GM10847 (cell line): Measurements from ENCODE around the gene UBASH3B.

Source experiments
- POLR2A ChIP-seq: IDR thresholded peaks from 2 replicates; pipeline ENCODE4 v1.6.1; 2011; ENCODE audit not compliant: insufficient read length; ENCODE audit errors: extremely low read depth

The UBASH3B gene

GRCh38 chr11:122745111-122745510 is 89.6 kb downstream of the UBASH3B start:
- no peak for TF ChIP-seq POLR2A

- no peak for TF ChIP-seq POLR2A
These were observed 90.5 kb downstream of the UBASH3B start for GRCh38 chr11:122746050-122746478.

- TF ChIP-seq POLR2A = no peak
These were observed 91.2 kb downstream of the UBASH3B start for GRCh38 chr11:122746611-122747244.

- TF ChIP-seq POLR2A = no peak
These were observed 91.8 kb downstream of the UBASH3B start for GRCh38 chr11:122747351-122747781.

- no peak for TF ChIP-seq POLR2A
These were observed 93.6 kb downstream of the UBASH3B start for GRCh38 chr11:122749005-122749687.

- no peak for TF ChIP-seq POLR2A
These were observed 94.5 kb downstream of the UBASH3B start for GRCh38 chr11:122750049-122750448.

- no peak for TF ChIP-seq POLR2A
These were observed 96.0 kb downstream of the UBASH3B start for GRCh38 chr11:122751292-122752070.

GRCh38 chr11:122754028-122754427 is 98.5 kb downstream of the UBASH3B start:
- TF ChIP-seq POLR2A = no peak

- TF ChIP-seq POLR2A = no peak
These were observed 99.2 kb downstream of the UBASH3B start for GRCh38 chr11:122754553-122755322.

- TF ChIP-seq POLR2A = no peak
These were observed 99.9 kb downstream of the UBASH3B start for GRCh38 chr11:122755409-122755808.

GRCh38 chr11:122755941-122756340 is 100.4 kb downstream of the UBASH3B start:
- no peak for TF ChIP-seq POLR2A

GRCh38 chr11:122756417-122756816 is 100.9 kb downstream of the UBASH3B start:
- TF ChIP-seq POLR2A = no peak

GRCh38 chr11:122757201-122757600 is 101.7 kb downstream of the UBASH3B start:
- TF ChIP-seq POLR2A = no peak

- TF ChIP-seq POLR2A = no peak
These were observed 102.8 kb downstream of the UBASH3B start for GRCh38 chr11:122758339-122758738.

GRCh38 chr11:122758974-122759373 is 103.5 kb downstream of the UBASH3B start:
- no peak for TF ChIP-seq POLR2A
